Activated T-cell treated with anti-CD3 and anti-CD28 coated beads for 1 hour (primary cell): ENCODE data around the gene TSPEAR.

Experiments
- DNase-seq: peaks from one replicate; pipeline ENCODE4 v3.0.0-alpha.2; 2020; ENCODE audit warnings: low read depth

The TSPEAR gene

DNA sequence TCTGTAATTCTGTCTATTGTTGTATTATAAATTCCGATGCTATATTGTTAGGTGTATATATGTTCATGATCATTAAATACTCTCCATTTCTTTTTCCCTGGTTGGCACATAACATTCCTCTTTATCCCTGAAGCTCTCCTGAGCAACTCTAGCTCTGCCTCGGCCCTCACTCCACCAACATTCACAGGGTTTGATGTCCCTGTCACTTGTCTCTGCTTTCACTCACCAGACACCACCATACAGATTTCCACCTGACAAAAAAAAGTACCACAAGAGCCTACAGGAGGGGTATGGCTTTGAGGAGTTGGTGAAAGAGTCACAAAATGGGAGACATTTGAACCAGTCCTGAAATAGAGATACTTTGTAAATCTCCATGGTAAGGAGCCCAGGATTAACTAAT lies 8.8 kb upstream of the TSPEAR start:
- DNase-seq = no peak

DNA sequence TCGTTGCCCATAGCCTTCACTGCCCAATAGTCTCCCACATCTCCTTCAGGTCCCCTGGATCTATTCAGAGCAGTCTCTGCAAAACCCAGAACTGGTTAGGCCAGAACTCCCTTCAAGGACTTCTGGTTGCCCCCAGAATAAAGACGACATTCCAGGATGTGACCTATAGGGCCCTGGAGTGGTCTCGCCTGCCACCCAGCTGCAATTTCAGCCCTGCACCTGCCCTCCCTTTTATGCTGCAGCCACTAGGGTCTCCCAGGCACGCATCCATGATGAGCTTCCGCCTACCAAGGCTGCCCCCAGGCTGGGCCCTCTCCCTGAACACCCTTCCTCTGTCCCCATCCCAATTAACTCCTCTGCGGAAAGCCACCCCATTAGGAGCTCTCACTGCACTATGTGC lies 7.2 kb upstream of the TSPEAR start:
- no peak for DNase-seq

- no peak for DNase-seq
Measured at GRCh38 chr21:44718093-44718492, 6.7 kb upstream of the TSPEAR start.

- no peak for DNase-seq
Measured at GRCh38 chr21:44716984-44717383, 5.6 kb upstream of the TSPEAR start.

DNA sequence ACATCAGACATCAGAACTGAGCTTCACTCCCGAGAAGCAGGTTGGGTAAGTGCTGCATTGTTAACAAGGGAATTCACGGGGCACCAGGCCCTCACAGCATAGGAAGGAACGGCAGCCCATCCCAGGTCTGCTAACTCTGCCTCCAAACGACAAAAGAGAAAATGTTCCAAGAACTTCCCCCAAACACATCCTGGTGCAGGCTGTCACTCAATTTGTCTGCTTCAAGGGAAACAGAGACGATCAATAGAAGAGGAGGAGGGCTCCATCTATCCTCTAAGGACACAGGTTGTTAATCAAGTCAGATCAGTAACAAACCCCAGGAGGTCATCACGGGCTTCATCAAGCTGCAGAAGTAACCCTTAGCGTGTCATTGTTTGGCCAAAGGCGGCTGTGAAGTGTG lies 3.5 kb upstream of the TSPEAR start:
- no peak for DNase-seq

- no peak for DNase-seq
Measured at GRCh38 chr21:44713846-44714245, 2.5 kb upstream of the TSPEAR start.

- DNase-seq = no peak
Measured at GRCh38 chr21:44713130-44713529, 1.8 kb upstream of the TSPEAR start.

GRCh38 chr21:44712203-44713028 lies 1.0 kb upstream of the TSPEAR start:
- no peak for DNase-seq

GRCh38 chr21:44710756-44711326 lies 531 bp downstream of the TSPEAR start:
- no peak for DNase-seq

- no peak for DNase-seq
Measured at GRCh38 chr21:44710294-44710665, 1.1 kb downstream of the TSPEAR start.

- no peak for DNase-seq
Measured at GRCh38 chr21:44709426-44710293, 1.7 kb downstream of the TSPEAR start.

- no peak for DNase-seq
Measured at GRCh38 chr21:44708866-44709425, 2.4 kb downstream of the TSPEAR start.

DNA sequence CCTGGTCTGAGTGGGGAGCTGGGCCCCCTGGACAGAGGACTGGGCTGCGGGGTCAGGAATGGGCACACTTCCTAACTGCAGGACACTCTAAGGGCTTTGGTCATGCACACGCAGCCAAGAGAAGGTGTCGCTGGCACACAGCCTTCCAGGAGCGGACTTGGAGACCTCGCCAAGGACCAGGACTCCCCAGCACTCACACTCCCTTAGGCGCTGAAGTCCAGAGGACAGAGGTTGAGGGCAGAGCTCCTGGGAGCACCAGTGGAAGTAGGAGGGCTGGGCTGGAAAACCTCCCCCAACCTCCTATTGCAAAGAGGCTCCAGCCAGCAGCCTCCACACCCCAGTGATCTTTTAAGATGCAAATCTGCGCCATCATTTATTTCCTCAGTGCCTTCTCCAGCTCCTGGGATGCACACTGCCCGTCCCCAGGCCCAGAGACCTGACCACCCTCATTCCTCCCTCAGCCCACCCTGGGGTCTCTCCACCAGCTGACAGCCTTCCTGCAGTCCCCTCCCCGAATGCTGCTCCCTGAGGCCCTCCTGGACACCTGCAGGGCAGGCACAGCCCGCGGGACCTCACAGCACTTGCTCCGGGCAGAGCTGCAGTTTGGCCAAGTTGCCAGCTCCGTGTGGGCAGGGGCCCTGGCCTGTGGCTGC lies 3.0 kb downstream of the TSPEAR start:
- no peak for DNase-seq

GRCh38 chr21:44706706-44707581 lies 4.4 kb downstream of the TSPEAR start:
- no peak for DNase-seq

DNA sequence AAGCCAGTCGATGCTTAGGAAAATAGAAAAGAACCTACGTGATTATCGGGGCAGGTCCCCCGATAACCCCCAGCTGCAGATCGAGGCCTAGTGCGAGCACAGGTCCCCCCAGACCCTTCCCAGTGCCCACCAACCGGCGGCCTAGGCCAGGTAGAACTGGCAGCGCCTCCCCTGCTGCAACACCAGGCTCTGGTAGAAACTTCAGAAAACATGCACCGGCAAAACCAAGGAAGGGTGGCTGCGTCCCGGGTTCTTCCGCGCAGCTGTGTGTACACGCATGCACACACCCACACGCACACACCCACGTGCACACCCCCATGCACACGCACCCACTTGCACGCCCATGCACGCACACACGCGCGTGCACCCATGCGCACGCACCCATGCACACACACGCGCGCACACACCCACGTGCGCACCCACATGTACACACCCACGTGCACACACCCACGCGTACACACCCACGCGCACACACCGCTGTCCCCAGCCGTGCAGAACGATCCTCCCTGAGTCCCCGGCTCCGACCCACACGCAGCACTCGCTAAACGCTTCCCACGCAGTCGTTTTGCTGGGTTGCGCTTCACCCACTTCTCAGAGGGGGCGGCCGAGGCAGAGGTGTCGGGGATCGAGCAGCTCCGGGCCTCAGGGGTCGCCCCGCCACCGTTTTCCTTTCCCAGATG lies 5.2 kb downstream of the TSPEAR start:
- DNase-seq = no peak

DNA sequence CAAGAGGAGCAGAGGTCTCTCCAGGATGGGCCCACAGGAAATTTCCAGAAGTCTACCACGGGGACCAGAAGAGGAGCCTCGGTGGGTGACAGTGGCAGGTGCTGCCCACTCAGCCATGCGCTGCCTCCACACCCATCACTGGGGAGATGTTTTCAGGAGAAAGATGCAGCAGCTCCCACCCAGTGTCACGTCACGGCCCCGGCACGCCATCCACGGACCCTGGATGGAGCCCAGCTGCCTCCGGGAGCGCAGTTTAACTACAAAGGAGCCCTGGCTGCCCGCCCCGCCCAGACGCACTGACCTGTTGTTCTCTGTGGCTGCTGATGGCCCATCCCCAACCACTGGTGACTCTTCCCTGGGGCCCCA lies 6.8 kb downstream of the TSPEAR start:
- DNase-seq = no peak

DNA sequence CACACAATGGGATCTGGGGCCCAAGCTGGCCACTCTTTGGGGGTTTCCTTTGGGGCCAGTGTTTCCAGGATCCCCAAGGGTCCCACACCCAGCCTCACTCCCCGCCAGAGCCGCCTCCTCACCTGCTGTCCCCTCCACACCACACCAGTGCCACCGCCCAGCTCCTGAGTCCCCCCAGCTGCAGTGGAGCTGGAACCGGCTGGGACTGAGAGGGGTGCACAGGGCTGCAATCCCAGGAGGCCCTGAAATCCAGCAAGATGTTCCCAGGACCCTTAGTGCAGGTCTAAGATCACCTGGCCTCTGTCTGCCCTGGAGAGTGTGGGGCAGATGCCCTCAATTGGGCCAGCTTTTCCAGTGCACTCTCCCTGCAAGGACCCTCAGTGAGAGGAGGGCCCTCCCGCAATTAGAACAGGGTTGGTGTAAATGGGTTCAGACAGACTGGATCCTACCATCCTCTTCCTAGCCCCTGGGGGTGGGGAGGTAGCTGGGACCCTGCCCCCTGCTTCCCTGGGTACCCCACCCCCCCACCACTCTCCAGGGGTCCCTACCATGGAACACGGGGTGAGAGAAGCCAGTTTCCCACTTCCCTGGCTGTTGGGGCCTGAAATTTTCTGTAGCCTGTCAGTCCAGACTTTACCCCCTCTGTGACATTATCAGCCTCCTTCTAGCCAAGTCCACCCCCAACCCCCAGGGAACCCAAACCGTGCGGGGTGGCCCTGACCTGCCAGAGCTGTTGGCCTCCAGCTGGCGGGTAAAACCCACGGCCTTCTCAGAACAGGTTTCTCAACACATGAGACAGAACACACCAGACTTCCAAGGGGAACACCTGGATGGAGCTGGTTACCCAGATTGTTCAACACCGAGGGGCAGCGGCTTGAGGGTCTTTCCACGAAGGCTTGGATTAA lies 7.4 kb downstream of the TSPEAR start:
- DNase-seq = no peak

DNA sequence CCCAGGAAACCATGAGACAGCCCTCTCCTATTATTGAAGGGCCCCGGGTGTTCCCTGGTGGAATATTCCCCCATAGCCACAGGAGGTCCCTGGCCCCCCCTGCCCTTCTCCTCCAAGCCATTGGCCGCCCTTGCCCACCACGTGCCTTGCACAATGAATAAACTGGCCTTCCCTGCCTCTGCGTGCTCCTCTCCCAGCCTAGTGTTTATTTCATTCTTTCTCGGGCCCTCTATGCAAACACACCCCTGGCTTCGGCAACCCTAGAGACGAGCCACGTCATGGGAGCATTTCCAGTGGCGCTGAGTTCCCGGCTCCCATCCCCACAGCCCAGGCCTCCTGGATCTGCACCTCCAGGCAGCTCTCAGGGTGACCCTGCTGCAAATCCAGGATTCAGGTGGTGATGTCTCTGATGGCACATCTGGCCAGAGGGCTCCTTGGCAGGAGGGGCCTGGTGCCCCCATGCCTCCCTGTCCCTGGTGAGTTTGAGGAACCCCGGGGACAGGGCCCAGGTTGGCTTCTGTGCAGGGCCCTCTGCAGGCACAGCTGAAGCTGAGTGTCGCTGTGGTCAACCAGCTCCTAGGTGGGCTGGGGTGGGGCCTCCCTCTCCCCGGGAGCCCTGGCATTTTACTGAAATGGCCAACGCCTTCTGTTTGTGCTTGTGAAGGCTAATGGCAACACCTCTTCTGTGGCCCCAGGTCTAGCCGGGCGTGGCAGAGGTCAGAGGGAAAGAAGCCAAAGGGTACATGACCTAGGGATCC lies 8.2 kb downstream of the TSPEAR start:
- no peak for DNase-seq
